Measurements from ENCODE around the gene CXorf66.
"Not testable (repeated sequence)": the region's sequence is repeated elsewhere in the genome, so short reads cannot be mapped to it uniquely, and the experiment has no call there.

- TF ChIP-seq JUN (IDR thresholded peaks at IDR 0.05; ENCODE audit: borderline replicate concordance, low read depth, low read length); JUN (CRISPR knock-in tag; IDR thresholded peaks at IDR 0.05; ENCODE audit: borderline replicate concordance); ZNF146 (CRISPR knock-in tag; IDR thresholded peaks at IDR 0.05; ENCODE audit: unreplicated experiment); POLR2A (conservative IDR thresholded peaks at IDR 0.05); RAD21 (CRISPR knock-in tag; conservative IDR thresholded peaks at IDR 0.05 in 1 of 2, IDR thresholded peaks at IDR 0.05 in 1 of 2): not testable (repeated sequence)
Observed at GRCh38 chrX:139961091-139961490, 4.2 kb downstream of the CXorf66 start.

Measured in K562 (cell line).